Colonic mucosa (tissue), 4 donors: ENCODE results near the gene ORAI2. TPM values are rescaled to one million over a fixed set of nuclear protein-coding genes. Genes with fewer than 3 reads are reported as not detected.

ENCODE experiments used
- DNase-seq: peaks from one replicate; pipeline ENCODE4 v3.0.0-alpha.2; 2020
- H3K27ac ChIP-seq: fragments of 200-600 bp; one replicate; pipeline ENCODE4 v1.8.0; 2021
- H3K27me3 ChIP-seq: fragments of 200-600 bp; one replicate; pipeline ENCODE4 v1.8.0; 2021
- H3K36me3 ChIP-seq: fragments of 200-600 bp; one replicate; pipeline ENCODE4 v1.8.0; 2021
- H3K4me1 ChIP-seq: fragments of 200-600 bp; one replicate; pipeline ENCODE4 v1.8.0; 2021; ENCODE audit warnings: mild to moderate bottlenecking
- H3K4me3 ChIP-seq: fragments of 200-600 bp; one replicate; pipeline ENCODE4 v1.8.0; 2021
- H3K9ac ChIP-seq, 2 donors: one replicate each; pipeline ENCODE4 v1.7.0; 2013; ENCODE audit warnings: control low read depth in 2 of 2, low read depth in 2 of 2, low read length in 2 of 2
- H3K9me3 ChIP-seq: fragments of 200-600 bp; one replicate; pipeline ENCODE4 v1.8.0; 2021
- intact Hi-C: fragments of 100-400 bp; cut with DNase I; formaldehyde crosslinking; loops from one replicate; pipeline ENCODE4 v1.14.1; 2022
- total RNA-seq, 2 donors: library from RNA; stranded (reverse); fragmentation: NEBNext Ultra II Directional in 1 of 2; extraction: Animal tissue kit (Norgen Biotek cat#: 25700) in 1 of 2; gene quantifications; one replicate each; pipeline ENCODE4 v1.2.1, GENCODE V29; 2021
- TF ChIP-seq, protein P1 (sequence below): fragments of 200-600 bp; IDR thresholded peaks from one replicate; pipeline ENCODE4 v1.8.0; 2022; ENCODE audit warnings: antibody characterized with exemption, mild to moderate bottlenecking
- donor health status: healthy.
- donor health status: DM: no; HTN: no; CAD: no.
- donor health status: DM: no; HTN: no; CAD: no.

The ORAI2 gene
- total RNA-seq, 2 donors from 2014 or later = 3.3 to 5.5 TPM

DNA sequence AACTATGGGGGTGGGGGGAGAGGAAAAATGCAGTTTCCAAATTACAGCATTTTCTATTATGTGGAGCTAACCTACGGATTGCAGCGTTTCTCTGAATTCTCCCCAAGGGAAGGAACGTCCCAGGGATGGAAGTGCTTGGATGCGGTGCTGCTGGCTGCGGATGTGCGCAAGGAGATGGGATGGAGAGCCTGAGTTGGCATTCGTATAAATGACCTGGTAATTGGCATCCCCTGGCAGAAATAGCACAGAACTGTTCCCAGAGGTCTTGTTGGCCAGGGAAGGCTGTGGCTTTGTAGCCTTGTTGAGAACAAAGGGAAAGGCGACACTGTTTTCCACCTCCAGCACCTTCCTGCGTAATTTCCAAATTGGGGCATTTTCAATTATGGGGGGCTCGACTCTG is 2.7 kb downstream of the ORAI2 start:
- intact Hi-C loops = no loop called here
- TF ChIP-seq, protein P1, sequence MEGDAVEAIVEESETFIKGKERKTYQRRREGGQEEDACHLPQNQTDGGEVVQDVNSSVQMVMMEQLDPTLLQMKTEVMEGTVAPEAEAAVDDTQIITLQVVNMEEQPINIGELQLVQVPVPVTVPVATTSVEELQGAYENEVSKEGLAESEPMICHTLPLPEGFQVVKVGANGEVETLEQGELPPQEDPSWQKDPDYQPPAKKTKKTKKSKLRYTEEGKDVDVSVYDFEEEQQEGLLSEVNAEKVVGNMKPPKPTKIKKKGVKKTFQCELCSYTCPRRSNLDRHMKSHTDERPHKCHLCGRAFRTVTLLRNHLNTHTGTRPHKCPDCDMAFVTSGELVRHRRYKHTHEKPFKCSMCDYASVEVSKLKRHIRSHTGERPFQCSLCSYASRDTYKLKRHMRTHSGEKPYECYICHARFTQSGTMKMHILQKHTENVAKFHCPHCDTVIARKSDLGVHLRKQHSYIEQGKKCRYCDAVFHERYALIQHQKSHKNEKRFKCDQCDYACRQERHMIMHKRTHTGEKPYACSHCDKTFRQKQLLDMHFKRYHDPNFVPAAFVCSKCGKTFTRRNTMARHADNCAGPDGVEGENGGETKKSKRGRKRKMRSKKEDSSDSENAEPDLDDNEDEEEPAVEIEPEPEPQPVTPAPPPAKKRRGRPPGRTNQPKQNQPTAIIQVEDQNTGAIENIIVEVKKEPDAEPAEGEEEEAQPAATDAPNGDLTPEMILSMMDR = no peak
- DNase-seq = no peak
- H3K4me3 ChIP-seq = no peak overlapping the region
- H3K4me1 ChIP-seq = peaks cover 3% of the 10 kb centered on the region
- H3K9ac ChIP-seq = no peak overlapping the region
- no peaks in the 10 kb centered on the region for H3K9me3 ChIP-seq
- H3K27me3 ChIP-seq = no peaks in the 10 kb centered on the region
- H3K27ac ChIP-seq = no peak overlapping the region
- no peaks in the 10 kb centered on the region for H3K36me3 ChIP-seq

DNA sequence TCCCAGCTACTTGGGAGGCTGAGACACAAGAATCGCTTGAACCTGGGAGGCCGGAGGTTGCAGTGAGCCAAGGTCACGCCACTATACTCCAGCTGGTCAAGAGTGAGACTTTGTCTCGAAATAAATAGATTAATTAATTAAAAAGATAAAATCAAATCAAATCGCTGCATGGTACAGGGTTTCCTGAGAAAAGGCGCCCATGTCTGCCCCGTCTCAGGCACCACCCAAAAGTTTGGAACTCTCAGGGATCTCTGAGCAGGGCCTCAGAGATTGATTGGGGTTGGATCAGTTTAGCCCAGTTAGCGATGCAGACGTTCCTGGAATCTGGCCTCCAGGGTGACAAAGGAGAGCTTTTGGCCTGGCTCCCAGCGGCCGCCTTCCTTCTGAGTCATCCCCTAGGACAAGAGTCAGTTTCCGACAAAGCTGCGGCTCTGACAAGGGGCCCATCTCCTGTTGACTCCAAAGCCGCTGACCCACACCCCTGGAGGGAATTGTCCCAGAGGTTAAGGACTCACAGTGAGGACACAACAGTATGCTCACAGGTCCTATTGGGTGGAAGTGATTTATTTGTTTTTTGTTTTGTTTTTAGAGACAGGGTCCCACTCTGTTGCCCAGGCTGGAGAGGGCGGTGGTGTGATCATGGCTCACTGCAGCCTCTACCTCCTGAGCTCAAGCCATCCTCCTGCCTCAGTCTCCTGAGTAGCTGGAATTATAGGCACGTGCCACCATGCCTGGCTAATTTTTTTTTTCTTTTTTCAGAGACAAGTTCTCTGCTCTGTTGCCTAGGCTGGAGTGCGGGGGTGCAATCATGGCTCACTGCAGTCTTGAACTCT is 6.8 kb downstream of the ORAI2 start:
- Histone ChIP-seq H3K9me3 (no peaks in the 10 kb centered on the region), H3K4me3 (no peak overlapping the region), H3K27me3 (no peaks in the 10 kb centered on the region), H3K4me1 (no peaks in the 10 kb centered on the region), H3K27ac (no peak overlapping the region), H3K9ac (no peak overlapping the region), H3K36me3 (no peaks in the 10 kb centered on the region)
- TF ChIP-seq, protein P1 = no peak
- intact Hi-C loops = no loop called here
- no peak for DNase-seq

DNA sequence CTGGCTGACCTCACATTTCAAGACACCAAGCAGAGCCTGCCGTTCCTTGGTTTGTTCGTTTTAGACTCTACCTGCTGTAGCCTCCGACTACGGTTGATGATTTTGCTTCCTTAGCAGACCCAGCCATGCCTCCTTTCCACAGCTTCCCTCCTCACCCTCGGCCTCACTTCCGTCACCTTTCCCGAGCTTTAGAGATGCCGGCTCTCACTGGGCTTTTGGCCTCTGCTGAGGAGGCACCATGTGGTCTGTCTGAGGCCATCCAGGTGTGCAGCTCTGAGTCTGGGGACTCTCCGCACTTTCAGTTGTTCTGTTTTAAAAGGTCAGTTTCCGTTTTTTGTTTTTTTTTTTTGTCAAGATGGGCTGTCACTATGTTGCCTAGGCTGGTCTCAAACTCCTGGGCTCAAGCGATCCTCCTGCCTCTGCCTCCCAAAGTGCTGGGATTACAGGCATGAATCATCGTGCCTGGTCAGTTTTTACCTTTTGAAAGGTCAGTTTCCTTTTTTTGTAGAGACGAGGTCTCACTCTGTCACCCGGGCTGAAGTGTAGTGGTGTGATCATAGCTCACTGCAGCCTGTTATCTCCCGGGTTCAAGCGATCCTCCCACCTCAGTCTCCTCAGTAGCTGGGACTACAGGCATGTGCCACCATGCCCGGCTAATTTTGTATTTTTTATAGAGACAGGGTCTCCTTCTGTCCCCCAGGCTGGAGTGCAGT is 11.7 kb downstream of the ORAI2 start:
- TF ChIP-seq, protein P1 = no peak
- Histone ChIP-seq H3K36me3 (no peaks in the 10 kb centered on the region), H3K9ac (no peak overlapping the region), H3K4me3 (no peak overlapping the region), H3K27ac (no peak overlapping the region), H3K27me3 (no peaks in the 10 kb centered on the region), H3K4me1 (no peaks in the 10 kb centered on the region), H3K9me3 (no peaks in the 10 kb centered on the region)
- intact Hi-C loops = no loop called here
- DNase-seq = no peak

DNA sequence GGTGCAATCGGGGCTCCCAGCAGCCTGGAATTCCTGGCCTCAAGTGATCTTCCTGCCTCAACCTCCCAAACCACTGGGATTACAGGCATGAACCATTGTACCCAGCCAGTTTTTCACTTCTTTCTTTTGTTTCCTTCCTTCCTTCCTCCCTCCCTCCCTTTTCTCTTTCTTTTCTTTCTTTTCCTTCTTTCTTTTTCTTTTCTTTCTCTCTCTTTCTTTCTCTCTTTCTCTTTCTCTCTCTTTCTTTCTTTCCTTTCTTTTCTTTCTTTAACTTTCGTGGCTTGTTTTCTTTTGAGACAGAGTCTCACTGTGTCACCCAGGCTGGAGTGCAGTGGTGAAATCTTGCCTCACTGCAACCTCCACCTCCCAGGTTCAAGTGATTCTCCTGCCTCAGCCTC is 12.3 kb downstream of the ORAI2 start:
- TF ChIP-seq, protein P1 = no peak
- Histone ChIP-seq H3K9ac (no peak overlapping the region), H3K4me3 (no peak overlapping the region), H3K27ac (no peak overlapping the region), H3K27me3 (no peaks in the 10 kb centered on the region), H3K4me1 (no peaks in the 10 kb centered on the region), H3K36me3 (no peaks in the 10 kb centered on the region), H3K9me3 (no peaks in the 10 kb centered on the region)
- intact Hi-C loops = no loop called here
- DNase-seq = no peak

DNA sequence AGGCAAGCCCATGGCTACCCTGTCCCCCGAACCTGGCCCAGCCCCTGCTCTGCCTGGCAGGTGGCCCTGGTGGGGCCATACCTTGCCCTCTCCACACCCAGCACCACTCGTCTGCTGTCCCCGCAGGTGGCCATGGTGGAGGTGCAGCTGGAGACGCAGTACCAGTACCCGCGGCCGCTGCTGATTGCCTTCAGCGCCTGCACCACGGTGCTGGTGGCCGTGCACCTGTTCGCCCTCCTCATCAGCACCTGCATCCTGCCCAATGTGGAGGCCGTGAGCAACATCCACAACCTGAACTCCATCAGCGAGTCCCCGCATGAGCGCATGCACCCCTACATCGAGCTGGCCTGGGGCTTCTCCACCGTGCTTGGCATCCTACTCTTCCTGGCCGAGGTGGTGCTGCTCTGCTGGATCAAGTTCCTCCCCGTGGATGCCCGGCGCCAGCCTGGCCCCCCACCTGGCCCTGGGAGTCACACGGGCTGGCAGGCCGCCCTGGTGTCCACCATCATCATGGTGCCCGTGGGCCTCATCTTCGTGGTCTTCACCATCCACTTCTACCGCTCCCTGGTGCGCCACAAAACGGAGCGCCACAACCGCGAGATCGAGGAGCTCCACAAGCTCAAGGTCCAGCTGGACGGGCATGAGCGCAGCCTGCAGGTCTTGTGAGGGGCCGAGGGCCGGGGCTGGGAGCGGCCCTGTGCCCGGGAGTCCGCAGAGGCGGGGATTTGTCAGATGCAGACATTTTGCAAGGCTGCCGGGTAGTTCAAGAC is 13.2 kb downstream of the ORAI2 start:
- Histone ChIP-seq H3K9ac (no peak overlapping the region), H3K36me3 (no peaks in the 10 kb centered on the region), H3K27me3 (no peaks in the 10 kb centered on the region), H3K27ac (no peak overlapping the region), H3K4me1 (no peaks in the 10 kb centered on the region), H3K9me3 (no peaks in the 10 kb centered on the region), H3K4me3 (no peak overlapping the region)
- intact Hi-C loops = no loop called here
- TF ChIP-seq, protein P1 = no peak
- DNase-seq = no peak
